Right ventricle myocardium inferior (tissue), 1 donor: ENCODE data around the gene NEDD9. TPM values are rescaled to one million over a fixed set of nuclear protein-coding genes. Genes with fewer than 3 reads are reported as not detected.

Source experiments
- ATAC-seq: fragments of 200-7000 bp; cut with Tn5 transposase; one replicate; pipeline ENCODE4 v1.9.1; 2020; ENCODE audit warnings: mild to moderate bottlenecking, moderate library complexity
- DNase-seq: peaks from one replicate; pipeline ENCODE4 v3.0.0; 2021; ENCODE audit errors: missing footprints
- intact Hi-C: fragments of 100-400 bp; cut with DNase I; formaldehyde crosslinking; loops from one replicate; pipeline ENCODE4 v1.11.0; 2022
- total RNA-seq: library from RNA; stranded (reverse); fragmentation: NEBNext Ultra II Directional; extraction: Animal tissue kit (Norgen Biotek cat#: 25700); gene quantifications from one replicate; pipeline ENCODE4 v1.2.1, GENCODE V29; 2021
- donor health status: DM: no; HTN: yes; CAD: no; lungs with severe emphysema.

Gene NEDD9
- total RNA-seq, 1 donor from 2014 or later: 29.3 TPM

- ATAC-seq (no peak), DNase-seq (no peak)
- intact Hi-C loops: no loop called here
These were observed 37.9 kb downstream of the NEDD9 start for GRCh38 chr6:11194356-11195218.

GRCh38 chr6:11193434-11193833 is 39.0 kb downstream of the NEDD9 start:
- intact Hi-C loops: no loop called here
- ATAC-seq (no peak), DNase-seq (no peak)

- no peak for DNase-seq
- intact Hi-C loops: no loop called here
- no peak for ATAC-seq
These were observed 40.3 kb downstream of the NEDD9 start for GRCh38 chr6:11192167-11192566.

GRCh38 chr6:11190625-11191245 is 41.7 kb downstream of the NEDD9 start:
- intact Hi-C loops: no loop called here
- no peak for ATAC-seq

GRCh38 chr6:11189865-11190624 is 42.4 kb downstream of the NEDD9 start:
- intact Hi-C loops: no loop called here
- ATAC-seq (no peak), DNase-seq (no peak)

More at GRCh38 chr6:11190625-11191245, 41.7 kb downstream of the NEDD9 start:
- no peak for DNase-seq

- ATAC-seq (no peak), DNase-seq (no peak)
- intact Hi-C loops: no loop called here
These were observed 44.1 kb downstream of the NEDD9 start for GRCh38 chr6:11188161-11188915.

- no peak for DNase-seq
- ATAC-seq: no peak
- intact Hi-C loops: no loop called here
These were observed 45.2 kb downstream of the NEDD9 start for GRCh38 chr6:11187301-11187700.

- no peak for DNase-seq
- intact Hi-C loops: no loop called here
These were observed 47.1 kb downstream of the NEDD9 start for GRCh38 chr6:11185204-11185842.

GRCh38 chr6:11183761-11184362 is 48.6 kb downstream of the NEDD9 start:
- no peak for DNase-seq
- intact Hi-C loops: no loop called here
- no peak for ATAC-seq

More at GRCh38 chr6:11185204-11185842, 47.1 kb downstream of the NEDD9 start:
- peak; percentile 54 for ATAC-seq

GRCh38 chr6:11181478-11182136 is 50.9 kb downstream of the NEDD9 start:
- intact Hi-C loops: no loop called here
- no peak for DNase-seq
- ATAC-seq: no peak

GRCh38 chr6:11179419-11180202 is 52.9 kb downstream of the NEDD9 start:
- no peak for ATAC-seq
- DNase-seq: no peak
- intact Hi-C loops: loop anchor here (5.0 to 10.0 kb wide), 2 partner anchors 33 to 315 kb away; no protein-coding TSS in a partner anchor

GRCh38 chr6:11179088-11179418 is 53.4 kb downstream of the NEDD9 start:
- intact Hi-C loops: loop anchor here (5.0 to 10.0 kb wide), 2 partner anchors 33 to 316 kb away; no protein-coding TSS in a partner anchor
- no peak for ATAC-seq
- DNase-seq: no peak

- DNase-seq: no peak
- ATAC-seq: no peak
- intact Hi-C loops: loop anchor here (5.0 to 10.0 kb wide), 2 partner anchors 35 to 318 kb away; no protein-coding TSS in a partner anchor
These were observed 55.2 kb downstream of the NEDD9 start for GRCh38 chr6:11177271-11177670.

- DNase-seq: no peak
- no peak for ATAC-seq
- intact Hi-C loops: loop anchor here (10.0 kb wide), 1 partner anchor 321 kb away; no protein-coding TSS in a partner anchor
These were observed 58.2 kb downstream of the NEDD9 start for GRCh38 chr6:11174242-11174611.

GRCh38 chr6:11172501-11173327 is 59.8 kb downstream of the NEDD9 start:
- ATAC-seq (no peak), DNase-seq (peak; percentile 83)
- intact Hi-C loops: loop anchor here (10.0 kb wide), 1 partner anchor 322 kb away; no protein-coding TSS in a partner anchor

GRCh38 chr6:11171952-11172351 is 60.5 kb downstream of the NEDD9 start:
- intact Hi-C loops: loop anchor here (10.0 kb wide), 1 partner anchor 323 kb away; no protein-coding TSS in a partner anchor
- no peak for ATAC-seq

More at GRCh38 chr6:11171952-11172351, 60.5 kb downstream of the NEDD9 start:
- no peak for DNase-seq
